ENCODE results near the gene PTPN1.

DNA sequence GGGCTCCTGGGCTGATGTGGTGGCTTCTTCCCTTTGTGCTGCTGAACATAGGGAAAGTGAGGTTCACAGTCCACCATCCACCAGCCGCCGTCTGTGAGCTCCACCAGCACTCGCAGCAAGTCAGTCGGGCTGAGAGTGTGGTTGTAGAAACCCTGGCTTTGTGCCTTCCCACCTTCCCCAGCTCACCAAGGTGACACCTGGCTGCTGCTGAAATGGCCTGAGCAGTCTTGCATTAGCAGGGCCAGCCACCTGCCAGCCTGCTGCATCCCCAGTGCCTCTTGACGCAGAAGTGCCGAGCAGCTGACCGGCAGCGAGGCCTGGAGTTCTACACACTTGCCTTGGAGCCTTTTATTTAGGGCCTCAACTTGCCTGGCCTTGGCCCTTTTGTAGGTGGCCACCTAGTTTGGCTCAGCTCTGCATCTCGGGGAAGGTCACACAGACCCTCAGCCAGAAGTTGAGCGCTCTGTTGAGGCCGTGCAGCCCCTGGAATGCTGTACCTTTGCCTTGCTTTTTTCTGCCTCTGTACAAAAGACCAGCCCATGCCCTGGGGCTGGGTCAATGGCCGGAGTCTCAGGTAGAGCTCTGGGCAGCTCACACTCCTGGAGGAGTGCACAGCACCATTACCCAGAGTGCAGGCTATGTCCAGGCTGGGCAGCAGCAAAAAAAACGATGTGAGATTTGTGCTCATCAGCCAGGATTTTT is 76.5 kb downstream of the PTPN1 start:
- TF ChIP-seq, protein P1, sequence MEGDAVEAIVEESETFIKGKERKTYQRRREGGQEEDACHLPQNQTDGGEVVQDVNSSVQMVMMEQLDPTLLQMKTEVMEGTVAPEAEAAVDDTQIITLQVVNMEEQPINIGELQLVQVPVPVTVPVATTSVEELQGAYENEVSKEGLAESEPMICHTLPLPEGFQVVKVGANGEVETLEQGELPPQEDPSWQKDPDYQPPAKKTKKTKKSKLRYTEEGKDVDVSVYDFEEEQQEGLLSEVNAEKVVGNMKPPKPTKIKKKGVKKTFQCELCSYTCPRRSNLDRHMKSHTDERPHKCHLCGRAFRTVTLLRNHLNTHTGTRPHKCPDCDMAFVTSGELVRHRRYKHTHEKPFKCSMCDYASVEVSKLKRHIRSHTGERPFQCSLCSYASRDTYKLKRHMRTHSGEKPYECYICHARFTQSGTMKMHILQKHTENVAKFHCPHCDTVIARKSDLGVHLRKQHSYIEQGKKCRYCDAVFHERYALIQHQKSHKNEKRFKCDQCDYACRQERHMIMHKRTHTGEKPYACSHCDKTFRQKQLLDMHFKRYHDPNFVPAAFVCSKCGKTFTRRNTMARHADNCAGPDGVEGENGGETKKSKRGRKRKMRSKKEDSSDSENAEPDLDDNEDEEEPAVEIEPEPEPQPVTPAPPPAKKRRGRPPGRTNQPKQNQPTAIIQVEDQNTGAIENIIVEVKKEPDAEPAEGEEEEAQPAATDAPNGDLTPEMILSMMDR (IDR thresholded peaks at IDR 0.05): no peak
- TF ChIP-seq POLR2A (IDR thresholded peaks at IDR 0.05): no peak
